HEK293T (cell line): ENCODE measurements around the gene PPP1R10.

Experiments used
- CTCF ChIA-PET: fragments of 350-600 bp; formaldehyde crosslinking; extraction: SDS; loops from one replicate; lab custom pipeline; 2021; ENCODE audit warnings: antibody characterized with exemption, inconsistent platforms; lab: Yijun Ruan, JAX
- POLR2A ChIA-PET: fragments of 350-600 bp; formaldehyde crosslinking; extraction: SDS; loops from one replicate; lab custom pipeline; 2020; ENCODE audit warnings: antibody characterized with exemption, inconsistent platforms; lab: Yijun Ruan, JAX
- DNase-seq: peaks from one replicate; pipeline ENCODE4 v3.0.0; 2012; ENCODE audit warnings: mixed read lengths; ENCODE audit errors: extremely low spot score
- ARNT ChIP-seq: fragments of 450-650 bp; IDR thresholded peaks from 2 replicates; pipeline ENCODE4 v1.6.1; 2017; ENCODE audit warnings: mild to moderate bottlenecking
- BHLHE40 ChIP-seq: fragments of 450-650 bp; IDR thresholded peaks from 2 replicates; pipeline ENCODE4 v1.6.1; 2016; ENCODE audit warnings: mild to moderate bottlenecking, moderate library complexity, borderline replicate concordance
- CTBP1 ChIP-seq: fragments of 450-650 bp; IDR thresholded peaks from 2 replicates; pipeline ENCODE4 v1.6.1; 2016; ENCODE audit warnings: borderline replicate concordance
- ELF4 ChIP-seq: fragments of 450-650 bp; IDR thresholded peaks from 2 replicates; pipeline ENCODE4 v1.6.1; 2017; ENCODE audit warnings: antibody characterized with exemption
- FOXA1 ChIP-seq: fragments of 450-650 bp; IDR thresholded peaks from 2 replicates; pipeline ENCODE4 v1.6.1; 2016; ENCODE audit warnings: mild to moderate bottlenecking
- FOXK2 ChIP-seq: fragments of 450-650 bp; IDR thresholded peaks from 2 replicates; pipeline ENCODE4 v1.6.1; 2016; ENCODE audit warnings: mild to moderate bottlenecking
- FOXM1 ChIP-seq: fragments of 450-650 bp; IDR thresholded peaks from 2 replicates; pipeline ENCODE4 v1.6.1; 2017; ENCODE audit warnings: mild to moderate bottlenecking, borderline replicate concordance
- HDGF ChIP-seq: fragments of 450-650 bp; IDR thresholded peaks from 2 replicates; pipeline ENCODE4 v1.6.1; 2017; ENCODE audit warnings: antibody characterized with exemption, borderline replicate concordance
- L3MBTL2 ChIP-seq: fragments of 450-650 bp; conservative IDR thresholded peaks from 2 replicates; pipeline ENCODE4 v1.6.1; 2016; ENCODE audit warnings: mild to moderate bottlenecking
- LEF1 ChIP-seq: fragments of 450-650 bp; IDR thresholded peaks from 2 replicates; pipeline ENCODE4 v1.6.1; 2017; ENCODE audit warnings: mild to moderate bottlenecking, borderline replicate concordance
- NFRKB ChIP-seq: fragments of 450-650 bp; IDR thresholded peaks from 2 replicates; pipeline ENCODE4 v1.6.1; 2016; ENCODE audit warnings: mild to moderate bottlenecking, moderate library complexity
- SP1 ChIP-seq: fragments of 450-650 bp; IDR thresholded peaks from 2 replicates; pipeline ENCODE4 v1.6.1; 2017
- SUZ12 ChIP-seq: fragments of 450-650 bp; IDR thresholded peaks from 2 replicates; pipeline ENCODE4 v1.6.1; 2016; ENCODE audit warnings: mild to moderate bottlenecking
- TARDBP ChIP-seq: fragments of 450-650 bp; IDR thresholded peaks from 2 replicates; pipeline ENCODE4 v1.6.1; 2016
- ZNF384 ChIP-seq: fragments of 450-650 bp; IDR thresholded peaks from 2 replicates; pipeline ENCODE4 v1.6.1; 2016
- TF ChIP-seq, protein P1 (sequence below): fragments of 450-650 bp; IDR thresholded peaks from 2 replicates; pipeline ENCODE4 v1.6.1; 2016

The PPP1R10 gene

DNA sequence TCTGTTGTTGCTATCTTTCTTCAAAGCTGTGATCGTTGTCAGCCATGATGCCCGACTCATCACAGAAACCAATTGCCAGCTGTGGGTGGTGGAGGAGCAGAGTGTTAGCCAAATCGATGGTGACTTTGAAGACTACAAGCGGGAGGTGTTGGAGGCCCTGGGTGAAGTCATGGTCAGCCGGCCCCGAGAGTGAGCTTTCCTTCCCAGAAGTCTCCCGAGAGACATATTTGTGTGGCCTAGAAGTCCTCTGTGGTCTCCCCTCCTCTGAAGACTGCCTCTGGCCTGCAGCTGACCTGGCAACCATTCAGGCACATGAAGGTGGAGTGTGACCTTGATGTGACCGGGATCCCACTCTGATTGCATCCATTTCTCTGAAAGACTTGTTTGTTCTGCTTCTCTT, 26.5 kb downstream of the PPP1R10 start:
- ChIA-PET CTCF (no interaction called here), POLR2A (interaction anchor here (0.6 to 2.3 kb wide), 5 partner anchors 9 to 25 kb away, joined by 3 to 17 read pairs (median 4); no protein-coding TSS in a partner anchor)
- TF ChIP-seq ZNF384 = no peak
- no peak for TF ChIP-seq FOXM1
- TF ChIP-seq, protein P1, sequence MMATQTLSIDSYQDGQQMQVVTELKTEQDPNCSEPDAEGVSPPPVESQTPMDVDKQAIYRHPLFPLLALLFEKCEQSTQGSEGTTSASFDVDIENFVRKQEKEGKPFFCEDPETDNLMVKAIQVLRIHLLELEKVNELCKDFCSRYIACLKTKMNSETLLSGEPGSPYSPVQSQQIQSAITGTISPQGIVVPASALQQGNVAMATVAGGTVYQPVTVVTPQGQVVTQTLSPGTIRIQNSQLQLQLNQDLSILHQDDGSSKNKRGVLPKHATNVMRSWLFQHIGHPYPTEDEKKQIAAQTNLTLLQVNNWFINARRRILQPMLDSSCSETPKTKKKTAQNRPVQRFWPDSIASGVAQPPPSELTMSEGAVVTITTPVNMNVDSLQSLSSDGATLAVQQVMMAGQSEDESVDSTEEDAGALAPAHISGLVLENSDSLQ = no peak
- TF ChIP-seq HDGF = no peak
- no peak for TF ChIP-seq BHLHE40
- TF ChIP-seq ARNT = no peak
- TF ChIP-seq SP1 = no peak
- no peak for TF ChIP-seq TARDBP
- TF ChIP-seq FOXA1 = no peak
- no peak for TF ChIP-seq ELF4
- TF ChIP-seq SUZ12 = no peak
- TF ChIP-seq FOXK2 = no peak
- no peak for TF ChIP-seq NFRKB
- TF ChIP-seq CTBP1 = no peak
- no peak for DNase-seq

DNA sequence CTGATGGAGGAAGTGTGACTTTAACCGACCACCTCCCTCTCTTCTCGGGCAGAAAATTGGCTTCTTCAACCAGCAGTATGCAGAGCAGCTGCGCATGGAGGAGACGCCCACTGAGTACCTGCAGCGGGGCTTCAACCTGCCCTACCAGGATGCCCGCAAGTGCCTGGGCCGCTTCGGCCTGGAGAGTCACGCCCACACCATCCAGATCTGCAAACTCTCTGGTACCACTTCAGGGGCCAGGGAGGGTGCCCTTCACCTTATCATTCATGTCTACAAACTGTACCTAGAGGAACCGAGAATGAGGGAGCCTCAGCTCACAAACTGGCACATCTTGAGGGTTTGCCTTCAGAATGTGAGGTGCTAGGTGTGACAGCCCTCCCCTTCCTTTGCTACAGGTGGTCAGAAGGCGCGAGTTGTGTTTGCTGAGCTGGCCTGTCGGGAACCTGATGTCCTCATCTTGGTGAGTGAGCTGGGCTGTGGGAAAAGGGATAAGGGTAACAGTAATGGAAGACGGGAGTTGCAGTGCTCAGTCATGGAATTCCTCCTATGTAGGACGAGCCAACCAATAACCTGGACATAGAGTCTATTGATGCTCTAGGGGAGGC, 27.2 kb downstream of the PPP1R10 start:
- no peak for DNase-seq
- ChIA-PET POLR2A (interaction anchor here (1.0 to 2.3 kb wide), 4 partner anchors 10 to 26 kb away, joined by 3 to 17 read pairs (median 5); no protein-coding TSS in a partner anchor), CTCF (no interaction called here)
- TF ChIP-seq ZNF384 (no peak), TARDBP (no peak), CTBP1 (no peak), LEF1 (no peak), FOXA1 (no peak), SP1 (no peak), NFRKB (no peak), ARNT (no peak), BHLHE40 (no peak), FOXM1 (no peak), ELF4 (no peak), FOXK2 (no peak), HDGF (no peak), L3MBTL2 (no peak), SUZ12 (no peak)
- TF ChIP-seq, protein P1 = no peak

DNA sequence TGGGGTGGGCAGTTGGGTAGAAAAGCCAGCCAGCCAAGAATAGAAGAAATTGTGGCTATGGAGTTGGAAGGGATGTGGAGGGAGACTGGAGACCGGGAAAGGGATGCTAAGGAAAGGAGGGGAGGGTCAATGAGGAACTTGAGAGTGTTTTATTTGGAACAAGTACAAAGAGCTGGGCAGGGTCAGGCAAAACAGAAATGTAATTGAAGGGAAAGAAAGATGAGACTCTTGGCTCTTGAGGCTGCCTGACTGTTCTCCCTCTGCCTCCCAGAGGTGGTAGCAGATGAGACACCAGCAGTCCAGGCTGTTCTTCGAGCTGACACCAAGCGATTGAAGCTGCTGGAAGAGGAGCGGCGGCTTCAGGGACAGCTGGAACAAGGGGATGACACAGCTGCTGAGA, 33.1 kb downstream of the PPP1R10 start:
- TF ChIP-seq ELF4 (no peak), BHLHE40 (no peak), FOXK2 (no peak), L3MBTL2 (no peak), ZNF384 (no peak), LEF1 (no peak), FOXA1 (no peak), HDGF (no peak), SP1 (no peak), ARNT (no peak), TARDBP (no peak), NFRKB (no peak), SUZ12 (no peak), FOXM1 (no peak)
- TF ChIP-seq, protein P1 = no peak
- CTCF ChIA-PET = no interaction called here
- DNase-seq = no peak
- POLR2A ChIA-PET = interaction anchor here (1.4 to 1.9 kb wide), 2 partner anchors 13 to 29 kb away, joined by 5 to 6 read pairs; partner anchors contain the start of gene ABCF1

DNA sequence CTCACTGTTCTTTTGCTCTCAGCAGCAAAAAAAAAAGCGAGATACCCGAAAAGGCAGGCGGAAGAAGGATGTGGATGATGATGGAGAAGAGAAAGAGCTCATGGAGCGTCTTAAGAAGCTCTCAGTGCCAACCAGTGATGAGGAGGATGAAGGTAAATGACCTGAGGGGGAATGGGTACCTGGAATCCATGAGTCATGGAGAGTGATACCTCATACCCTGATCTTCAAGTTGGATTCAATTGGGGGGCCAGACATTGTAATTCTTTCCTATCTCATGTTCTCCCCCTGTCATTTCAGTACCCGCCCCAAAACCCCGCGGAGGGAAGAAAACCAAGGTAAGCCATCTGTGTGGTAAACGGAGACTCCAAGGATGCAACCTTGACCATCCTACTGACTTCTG, 39.0 kb downstream of the PPP1R10 start:
- TF ChIP-seq ELF4 = no peak
- TF ChIP-seq SP1 = no peak
- no peak for TF ChIP-seq HDGF
- TF ChIP-seq TARDBP = no peak
- TF ChIP-seq CTBP1 = no peak
- no peak for TF ChIP-seq FOXM1
- TF ChIP-seq ARNT = no peak
- TF ChIP-seq, protein P1 = no peak
- no peak for TF ChIP-seq FOXK2
- no peak for TF ChIP-seq L3MBTL2
- TF ChIP-seq BHLHE40 = no peak
- TF ChIP-seq LEF1 = no peak
- no peak for TF ChIP-seq FOXA1
- no peak for TF ChIP-seq NFRKB
- no peak for TF ChIP-seq ZNF384
- POLR2A ChIA-PET = interaction anchor here (1.5 kb wide), 1 partner anchor 38 kb away, joined by 3 read pairs; no protein-coding TSS in a partner anchor
- CTCF ChIA-PET = interaction anchor here (1.2 kb wide), 1 partner anchor 20 kb away, joined by 5 read pairs; no protein-coding TSS in a partner anchor
- DNase-seq = no peak

DNA sequence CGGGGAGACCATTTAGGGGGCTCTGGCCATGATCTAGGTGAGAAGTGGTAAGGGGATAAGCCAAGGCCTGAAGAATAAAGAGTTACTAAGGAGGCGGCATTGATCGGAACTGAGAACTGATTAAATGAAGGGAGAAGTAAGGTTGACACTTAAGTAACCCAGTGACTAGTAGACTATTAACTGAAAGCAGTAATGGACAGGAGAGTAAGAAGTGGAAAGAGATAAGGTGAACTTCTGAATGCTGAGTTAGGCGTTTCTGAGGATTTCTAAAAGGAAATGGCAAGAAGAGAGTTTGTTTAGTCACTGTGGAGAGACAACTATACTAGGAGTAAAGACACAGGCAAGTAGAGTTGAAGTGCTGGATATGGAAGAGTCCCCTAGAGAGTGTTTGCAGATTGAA, 43.9 kb downstream of the PPP1R10 start:
- CTCF ChIA-PET = no interaction called here
- POLR2A ChIA-PET = interaction anchor here (1.1 to 1.7 kb wide), 3 partner anchors 25 to 42 kb away, joined by 3 to 5 read pairs (median 4); no protein-coding TSS in a partner anchor
- no peak for DNase-seq
- TF ChIP-seq FOXK2 (no peak), BHLHE40 (no peak), NFRKB (no peak), ELF4 (no peak), SUZ12 (no peak), LEF1 (no peak), FOXM1 (no peak), L3MBTL2 (no peak), CTBP1 (no peak), FOXA1 (no peak), HDGF (no peak)
- TF ChIP-seq, protein P1 = no peak
